Measurements from ENCODE around the gene MYT1. TPM values are rescaled to one million over a fixed set of nuclear protein-coding genes. Genes with fewer than 3 reads are reported as not detected.

MYT1 gene
- total RNA-seq, 1 donor from 2014 or later, result not detected

GRCh38 chr20:64165866-64166600 is 1.8 kb downstream of the MYT1 start:
- Histone ChIP-seq H3K4me3 (ENCODE audit: low read depth, low read length) (no peak overlapping the region), H3K36me3 (ENCODE audit: control insufficient read depth, insufficient read depth, low read length) (no peaks in the 10 kb centered on the region), H3K27me3 (ENCODE audit: control insufficient read depth, insufficient read depth, low read length) (peaks cover 48% of the 10 kb centered on the region)
- TF ChIP-seq CTCF (IDR thresholded peaks at IDR 0.05; ENCODE audit: insufficient read depth, low read length, poor library complexity, severe bottlenecking), result no peak
- no peak for DNase-seq (ENCODE audit: low read depth)

GRCh38 chr20:64166721-64167615 is 2.7 kb downstream of the MYT1 start:
- TF ChIP-seq CTCF (IDR thresholded peaks at IDR 0.05; ENCODE audit: insufficient read depth, low read length, poor library complexity, severe bottlenecking), result no peak
- H3K4me3 ChIP-seq (ENCODE audit: low read depth, low read length), result no peak overlapping the region
- no peak for DNase-seq (ENCODE audit: low read depth)
- peaks cover 39% of the 10 kb centered on the region for H3K27me3 ChIP-seq (ENCODE audit: control insufficient read depth, insufficient read depth, low read length)
- no peaks in the 10 kb centered on the region for H3K36me3 ChIP-seq (ENCODE audit: control insufficient read depth, insufficient read depth, low read length)

GRCh38 chr20:64167676-64168075 is 3.4 kb downstream of the MYT1 start:
- TF ChIP-seq CTCF (IDR thresholded peaks at IDR 0.05; ENCODE audit: insufficient read depth, low read length, poor library complexity, severe bottlenecking), result no peak
- Histone ChIP-seq H3K4me3 (ENCODE audit: low read depth, low read length) (no peak overlapping the region), H3K36me3 (ENCODE audit: control insufficient read depth, insufficient read depth, low read length) (no peaks in the 10 kb centered on the region), H3K27me3 (ENCODE audit: control insufficient read depth, insufficient read depth, low read length) (peaks cover 32% of the 10 kb centered on the region)
- DNase-seq (ENCODE audit: low read depth), result no peak

GRCh38 chr20:64168381-64169090 is 4.3 kb downstream of the MYT1 start:
- Histone ChIP-seq H3K36me3 (ENCODE audit: control insufficient read depth, insufficient read depth, low read length) (no peaks in the 10 kb centered on the region), H3K27me3 (ENCODE audit: control insufficient read depth, insufficient read depth, low read length) (peaks cover 27% of the 10 kb centered on the region), H3K4me3 (ENCODE audit: low read depth, low read length) (no peak overlapping the region)
- no peak for TF ChIP-seq CTCF (IDR thresholded peaks at IDR 0.05; ENCODE audit: insufficient read depth, low read length, poor library complexity, severe bottlenecking)
- no peak for DNase-seq (ENCODE audit: low read depth)

- no peak overlapping the region for H3K4me3 ChIP-seq (ENCODE audit: low read depth, low read length)
- no peak for DNase-seq (ENCODE audit: low read depth)
- no peaks in the 10 kb centered on the region for H3K36me3 ChIP-seq (ENCODE audit: control insufficient read depth, insufficient read depth, low read length)
- H3K27me3 ChIP-seq (ENCODE audit: control insufficient read depth, insufficient read depth, low read length), result peaks cover 26% of the 10 kb centered on the region
- TF ChIP-seq CTCF (IDR thresholded peaks at IDR 0.05; ENCODE audit: insufficient read depth, low read length, poor library complexity, severe bottlenecking), result no peak
These were observed 4.9 kb downstream of the MYT1 start for GRCh38 chr20:64169091-64169560.
